SK-N-SH (cell line): ENCODE results near the gene IFT122. TPM values are rescaled to one million over a fixed set of nuclear protein-coding genes. Genes with fewer than 3 reads are reported as not detected.
"Not testable (repeated sequence)": the region's sequence is repeated elsewhere in the genome, so short reads cannot be mapped to it uniquely, and the experiment has no call there.

Experiments used
- CTCF ChIA-PET: fragments of 300-600, 350-600 bp; formaldehyde crosslinking; extraction: SDS; loops from one replicate; lab custom pipeline; 2021; lab: Yijun Ruan, JAX
- POLR2A ChIA-PET: fragments of 350-600 bp; sonication (Branson Sonifier 250); formaldehyde crosslinking; extraction: SDS; loops from one replicate; lab custom pipeline; 2020; ENCODE audit warnings: antibody characterized with exemption, inconsistent platforms; lab: Yijun Ruan, JAX
- DNase-seq: peaks from one replicate; pipeline ENCODE4 v3.0.0; 2012
- H2AFZ ChIP-seq: fragments of 200-600 bp; sonication (generic); 2 replicates; pipeline ENCODE4 v1.8.1; 2016; ENCODE audit warnings: antibody characterized with exemption, mild to moderate bottlenecking, low read depth
- H3F3A ChIP-seq: fragments of 200-600 bp; sonication (generic); replicated peaks from 2 replicates; pipeline ENCODE3; 2016; ENCODE audit warnings: antibody characterized with exemption, mild to moderate bottlenecking; ENCODE audit not compliant: insufficient read depth
- H3K27ac ChIP-seq, 2 experiments: fragments of 200-500 bp in 1 of 2; fragments of 200-600 bp in 1 of 2; sonication (Bioruptor generic) in 1 of 2; sonication (generic), shearing (Covaris generic) in 1 of 2; 2 replicates each; pipeline versions ENCODE4 v1.5.1 to v1.6.1; 2014 to 2016; ENCODE audit warnings: low read depth in 2 of 2, inconsistent platforms in 1 of 2, low read length in 1 of 2, mild to moderate bottlenecking in 1 of 2, mixed read lengths in 1 of 2
- H3K27me3 ChIP-seq: fragments of 200-600 bp; sonication (generic), shearing (Covaris generic); 2 replicates; pipeline ENCODE4 v1.6.1; 2016; ENCODE audit warnings: mixed run types; ENCODE audit not compliant: insufficient read depth
- H3K36me3 ChIP-seq, 2 experiments: fragments of 200-500 bp in 1 of 2; fragments of 200-600 bp in 1 of 2; sonication (Bioruptor generic) in 1 of 2; sonication (generic) in 1 of 2; replicated peaks in 1 of 2; 2 replicates each; pipeline versions ENCODE3 to v1.5.1; 2014 to 2016; ENCODE audit warnings: low read length in 1 of 2, mild to moderate bottlenecking in 1 of 2; ENCODE audit not compliant: insufficient read depth in 2 of 2, control insufficient read depth in 1 of 2
- H3K4me1 ChIP-seq, 2 experiments: fragments of 200-500 bp in 1 of 2; fragments of 200-600 bp in 1 of 2; sonication (Bioruptor generic) in 1 of 2; sonication (generic), shearing (Covaris generic) in 1 of 2; 2 replicates each; pipeline versions ENCODE4 v1.5.1 to v1.6.1; 2014 to 2016; ENCODE audit warnings: low read depth in 1 of 2, low read length in 1 of 2, mixed run types in 1 of 2; ENCODE audit not compliant: insufficient read depth in 2 of 2, control insufficient read depth in 1 of 2
- H3K4me2 ChIP-seq: fragments of 200-600 bp; sonication (generic), shearing (Covaris generic); 2 replicates; pipeline ENCODE4 v1.6.1; 2017; ENCODE audit warnings: mixed run types
- H3K4me3 ChIP-seq, 2 experiments: fragments of 200-500 bp in 1 of 2; fragments of 200-600 bp in 1 of 2; sonication (Bioruptor generic) in 1 of 2; sonication (generic), shearing (Covaris generic) in 1 of 2; 2 replicates each; pipeline versions ENCODE4 v1.5.1 to v1.8.1; 2014 to 2016; ENCODE audit warnings: low read depth in 2 of 2, inconsistent platforms in 1 of 2, low read length in 1 of 2, mild to moderate bottlenecking in 1 of 2, mixed read lengths in 1 of 2, moderate library complexity in 1 of 2
- H3K79me2 ChIP-seq: fragments of 200-600 bp; sonication (generic); 2 replicates; pipeline ENCODE4 v1.8.1; 2017; ENCODE audit warnings: mild to moderate bottlenecking; ENCODE audit not compliant: insufficient read depth
- H3K9ac ChIP-seq: fragments of 200-600 bp; sonication (generic); 2 replicates; pipeline ENCODE4 v1.6.1; 2017; ENCODE audit warnings: mixed run types
- H3K9me2 ChIP-seq: fragments of 200-600 bp; sonication (generic); 2 replicates; pipeline ENCODE4 v1.6.1; 2017; ENCODE audit warnings: mixed run types
- H3K9me3 ChIP-seq: fragments of 200-600 bp; sonication (generic); 2 replicates; pipeline ENCODE4 v1.6.1; 2017; ENCODE audit warnings: mixed run types, mild to moderate bottlenecking, moderate library complexity
- H4K20me1 ChIP-seq: fragments of 200-600 bp; sonication (generic); 2 replicates; pipeline ENCODE4 v1.6.1; 2017; ENCODE audit warnings: mild to moderate bottlenecking, mixed run types; ENCODE audit not compliant: insufficient read depth
- CHD2 ChIP-seq: fragments of 150-350 bp; IDR thresholded peaks from 2 replicates; pipeline ENCODE4 v1.6.1; 2018; ENCODE audit warnings: low read length; ENCODE audit not compliant: partially characterized antibody
- ELF1 ChIP-seq: IDR thresholded peaks from 2 replicates; pipeline ENCODE4 v1.4.0; 2012
- EP300 ChIP-seq, 2 experiments: IDR thresholded peaks; 2 replicates each; pipeline versions ENCODE4 v1.4.0 to v1.6.1; 2012; ENCODE audit warnings: borderline replicate concordance in 1 of 2, low read depth in 1 of 2, low read length in 1 of 2
- EZH2phosphoT487 ChIP-seq: fragments of 200-600 bp; sonication (generic); IDR thresholded peaks from 2 replicates; pipeline ENCODE4 v1.6.1; 2017; ENCODE audit warnings: low read depth, mixed run types, mild to moderate bottlenecking, antibody characterized with exemption, moderate library complexity, borderline replicate concordance
- GATA2 ChIP-seq: sonication (generic); formaldehyde crosslinking; IDR thresholded peaks from 2 replicates; pipeline ENCODE4 v1.5.0; 2020; ENCODE audit warnings: mild to moderate bottlenecking, missing genetic modification reagents
- MEF2A ChIP-seq: IDR thresholded peaks from 2 replicates; pipeline ENCODE4 v1.4.0; 2012; ENCODE audit warnings: low read depth, borderline replicate concordance
- MXI1 ChIP-seq: IDR thresholded peaks from 2 replicates; pipeline ENCODE4 v1.6.1; 2012; ENCODE audit warnings: mild to moderate bottlenecking, low read depth, low read length, improper control_type of control experiment
- NFIC ChIP-seq: IDR thresholded peaks from 2 replicates; pipeline ENCODE4 v1.4.0; 2012; ENCODE audit warnings: borderline replicate concordance
- NRF1 ChIP-seq: IDR thresholded peaks from 2 replicates; pipeline ENCODE4 v1.6.1; 2012; ENCODE audit warnings: low read depth, mild to moderate bottlenecking, low read length
- POLR2AphosphoS5 ChIP-seq: IDR thresholded peaks from 2 replicates; pipeline ENCODE4 v1.6.1; 2012; ENCODE audit warnings: low read depth, low read length
- RAD21 ChIP-seq: IDR thresholded peaks from 2 replicates; pipeline ENCODE4 v1.6.1; 2012; ENCODE audit warnings: mild to moderate bottlenecking, low read length
- SMC3 ChIP-seq: IDR thresholded peaks from 2 replicates; pipeline ENCODE4 v1.6.1; 2012; ENCODE audit warnings: low read depth, low read length, improper control_type of control experiment
- TCF12 ChIP-seq: IDR thresholded peaks from 2 replicates; pipeline ENCODE4 v1.4.0; 2012
- TEAD4 ChIP-seq: IDR thresholded peaks from 2 replicates; pipeline ENCODE4 v1.4.0; 2012; ENCODE audit warnings: mild to moderate bottlenecking, borderline replicate concordance; ENCODE audit not compliant: insufficient read depth
- YY1 ChIP-seq: IDR thresholded peaks from 2 replicates; pipeline ENCODE4 v1.4.0; 2012; ENCODE audit warnings: low read depth, mild to moderate bottlenecking
- WGBS: methylation state at CpG from one replicate; pipeline ENCODE4 v1.1.6; 2017; ENCODE audit warnings: low lambda C conversion rate; 5-methylcytosine and 5-hydroxymethylcytosine counted together
- polyA plus RNA-seq, 3 experiments: library from polyadenylated mRNA; depleted of rRNA; stranded (reverse); fragments of >200 nt; gene quantifications; 2 replicates each; pipeline ENCODE4 v1.2.3, GENCODE V29; 2012
- TF ChIP-seq, protein P1 (sequence below): IDR thresholded peaks from 2 replicates; pipeline ENCODE4 v1.4.0; 2012; ENCODE audit warnings: low read depth, borderline replicate concordance
- TF ChIP-seq, protein P2 (sequence below): fragments of 150-350 bp; IDR thresholded peaks from 2 replicates; pipeline ENCODE4 v1.6.1; 2016; ENCODE audit warnings: mild to moderate bottlenecking, low read depth, low read length
- TF ChIP-seq, protein P3 (sequence below): fragments of 200-600 bp; sonication (generic); IDR thresholded peaks from 2 replicates; pipeline ENCODE4 v1.6.1; 2017; ENCODE audit warnings: antibody characterized with exemption, mild to moderate bottlenecking, moderate library complexity
- TF ChIP-seq, protein P4 (sequence below): IDR thresholded peaks from 2 replicates; pipeline ENCODE4 v1.6.1; 2012; ENCODE audit warnings: mild to moderate bottlenecking, low read depth, low read length, moderate library complexity

IFT122 gene
- polyA plus RNA-seq, 1 of the 3 experiments (the other 2 are of a cell fraction) = 20.1 TPM

DNA sequence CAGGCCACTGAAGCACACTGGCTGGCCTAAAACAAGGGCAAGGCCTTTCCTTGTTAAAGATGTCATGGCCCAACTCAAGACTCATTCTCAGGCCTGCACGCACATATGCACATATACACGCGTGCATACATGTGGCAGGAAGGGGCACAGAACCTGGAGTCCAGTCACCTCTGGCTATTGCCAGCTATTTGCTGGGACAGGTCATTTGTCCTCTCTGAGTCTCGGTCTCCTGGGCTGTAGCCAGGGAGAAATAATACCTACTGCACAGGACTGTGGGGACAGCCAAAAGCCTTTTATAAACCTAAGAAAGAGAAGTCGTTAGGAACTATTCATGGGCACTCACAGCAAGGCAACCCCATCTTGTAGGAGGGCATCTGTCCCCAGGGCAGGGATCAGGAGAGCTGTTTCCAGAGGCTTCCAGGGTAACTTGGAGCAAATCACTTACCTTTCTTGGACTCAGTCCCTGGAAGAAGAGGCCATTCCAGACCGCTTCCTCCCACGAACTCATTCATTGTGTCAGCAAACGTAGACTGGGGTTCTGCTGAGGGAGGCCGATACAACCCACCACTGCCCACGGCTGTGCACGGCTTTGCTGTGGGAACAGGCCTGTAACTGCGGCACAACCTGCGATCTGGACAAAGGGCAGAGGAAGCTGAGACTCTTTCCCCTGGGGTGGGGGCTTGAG, 47.3 kb downstream of the IFT122 start:
- Histone ChIP-seq H3F3A (no peaks in the 10 kb centered on the region), H2AFZ (no peak overlapping the region), H3K4me1 (no peaks in the 10 kb centered on the region; a peak in 1 of 4 replicates), H3K4me2 (no peak overlapping the region), H3K4me3 (no peak overlapping the region), H3K9me3 (no peaks in the 10 kb centered on the region), H3K9ac (no peak overlapping the region), H3K79me2 (no peaks in the 10 kb centered on the region), H4K20me1 (no peaks in the 10 kb centered on the region), H3K27ac (no peak overlapping the region; a peak in 1 of 4 replicates), H3K9me2 (no peaks in the 10 kb centered on the region), H3K27me3 (no peaks in the 10 kb centered on the region), H3K36me3 (peaks cover 0 to 23% of the 10 kb centered on the region in 2 experiments)
- POLR2A ChIA-PET = no interaction called here
- no peak for DNase-seq
- TF ChIP-seq SMC3 (no peak), TCF12 (no peak), POLR2AphosphoS5 (no peak), ELF1 (no peak), EZH2phosphoT487 (no peak), RAD21 (no peak), CHD2 (no peak), NFIC (no peak), MEF2A (no peak), YY1 (no peak), MXI1 (no peak), TEAD4 (no peak), EP300 (IDR thresholded peaks at IDR 0.05; ENCODE audit: borderline replicate concordance in 1 of 2, low read depth in 1 of 2, low read length in 1 of 2) (no peak), GATA2 (CRISPR knock-in tag) (no peak), NRF1 (no peak)
- TF ChIP-seq, protein P1, sequence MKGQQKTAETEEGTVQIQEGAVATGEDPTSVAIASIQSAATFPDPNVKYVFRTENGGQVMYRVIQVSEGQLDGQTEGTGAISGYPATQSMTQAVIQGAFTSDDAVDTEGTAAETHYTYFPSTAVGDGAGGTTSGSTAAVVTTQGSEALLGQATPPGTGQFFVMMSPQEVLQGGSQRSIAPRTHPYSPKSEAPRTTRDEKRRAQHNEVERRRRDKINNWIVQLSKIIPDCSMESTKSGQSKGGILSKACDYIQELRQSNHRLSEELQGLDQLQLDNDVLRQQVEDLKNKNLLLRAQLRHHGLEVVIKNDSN = no peak
- TF ChIP-seq, protein P2, sequence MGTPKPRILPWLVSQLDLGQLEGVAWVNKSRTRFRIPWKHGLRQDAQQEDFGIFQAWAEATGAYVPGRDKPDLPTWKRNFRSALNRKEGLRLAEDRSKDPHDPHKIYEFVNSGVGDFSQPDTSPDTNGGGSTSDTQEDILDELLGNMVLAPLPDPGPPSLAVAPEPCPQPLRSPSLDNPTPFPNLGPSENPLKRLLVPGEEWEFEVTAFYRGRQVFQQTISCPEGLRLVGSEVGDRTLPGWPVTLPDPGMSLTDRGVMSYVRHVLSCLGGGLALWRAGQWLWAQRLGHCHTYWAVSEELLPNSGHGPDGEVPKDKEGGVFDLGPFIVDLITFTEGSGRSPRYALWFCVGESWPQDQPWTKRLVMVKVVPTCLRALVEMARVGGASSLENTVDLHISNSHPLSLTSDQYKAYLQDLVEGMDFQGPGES = no peak
- TF ChIP-seq, protein P3, sequence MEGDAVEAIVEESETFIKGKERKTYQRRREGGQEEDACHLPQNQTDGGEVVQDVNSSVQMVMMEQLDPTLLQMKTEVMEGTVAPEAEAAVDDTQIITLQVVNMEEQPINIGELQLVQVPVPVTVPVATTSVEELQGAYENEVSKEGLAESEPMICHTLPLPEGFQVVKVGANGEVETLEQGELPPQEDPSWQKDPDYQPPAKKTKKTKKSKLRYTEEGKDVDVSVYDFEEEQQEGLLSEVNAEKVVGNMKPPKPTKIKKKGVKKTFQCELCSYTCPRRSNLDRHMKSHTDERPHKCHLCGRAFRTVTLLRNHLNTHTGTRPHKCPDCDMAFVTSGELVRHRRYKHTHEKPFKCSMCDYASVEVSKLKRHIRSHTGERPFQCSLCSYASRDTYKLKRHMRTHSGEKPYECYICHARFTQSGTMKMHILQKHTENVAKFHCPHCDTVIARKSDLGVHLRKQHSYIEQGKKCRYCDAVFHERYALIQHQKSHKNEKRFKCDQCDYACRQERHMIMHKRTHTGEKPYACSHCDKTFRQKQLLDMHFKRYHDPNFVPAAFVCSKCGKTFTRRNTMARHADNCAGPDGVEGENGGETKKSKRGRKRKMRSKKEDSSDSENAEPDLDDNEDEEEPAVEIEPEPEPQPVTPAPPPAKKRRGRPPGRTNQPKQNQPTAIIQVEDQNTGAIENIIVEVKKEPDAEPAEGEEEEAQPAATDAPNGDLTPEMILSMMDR = no peak
- TF ChIP-seq, protein P4, sequence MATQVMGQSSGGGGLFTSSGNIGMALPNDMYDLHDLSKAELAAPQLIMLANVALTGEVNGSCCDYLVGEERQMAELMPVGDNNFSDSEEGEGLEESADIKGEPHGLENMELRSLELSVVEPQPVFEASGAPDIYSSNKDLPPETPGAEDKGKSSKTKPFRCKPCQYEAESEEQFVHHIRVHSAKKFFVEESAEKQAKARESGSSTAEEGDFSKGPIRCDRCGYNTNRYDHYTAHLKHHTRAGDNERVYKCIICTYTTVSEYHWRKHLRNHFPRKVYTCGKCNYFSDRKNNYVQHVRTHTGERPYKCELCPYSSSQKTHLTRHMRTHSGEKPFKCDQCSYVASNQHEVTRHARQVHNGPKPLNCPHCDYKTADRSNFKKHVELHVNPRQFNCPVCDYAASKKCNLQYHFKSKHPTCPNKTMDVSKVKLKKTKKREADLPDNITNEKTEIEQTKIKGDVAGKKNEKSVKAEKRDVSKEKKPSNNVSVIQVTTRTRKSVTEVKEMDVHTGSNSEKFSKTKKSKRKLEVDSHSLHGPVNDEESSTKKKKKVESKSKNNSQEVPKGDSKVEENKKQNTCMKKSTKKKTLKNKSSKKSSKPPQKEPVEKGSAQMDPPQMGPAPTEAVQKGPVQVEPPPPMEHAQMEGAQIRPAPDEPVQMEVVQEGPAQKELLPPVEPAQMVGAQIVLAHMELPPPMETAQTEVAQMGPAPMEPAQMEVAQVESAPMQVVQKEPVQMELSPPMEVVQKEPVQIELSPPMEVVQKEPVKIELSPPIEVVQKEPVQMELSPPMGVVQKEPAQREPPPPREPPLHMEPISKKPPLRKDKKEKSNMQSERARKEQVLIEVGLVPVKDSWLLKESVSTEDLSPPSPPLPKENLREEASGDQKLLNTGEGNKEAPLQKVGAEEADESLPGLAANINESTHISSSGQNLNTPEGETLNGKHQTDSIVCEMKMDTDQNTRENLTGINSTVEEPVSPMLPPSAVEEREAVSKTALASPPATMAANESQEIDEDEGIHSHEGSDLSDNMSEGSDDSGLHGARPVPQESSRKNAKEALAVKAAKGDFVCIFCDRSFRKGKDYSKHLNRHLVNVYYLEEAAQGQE = no peak
- WGBS = 93% methylated on average over 12 of the region's 13 CpGs
- CTCF ChIA-PET = interaction anchor here (0.7 to 1.8 kb wide), 4 partner anchors 122 to 342 kb away, joined by 3 to 6 read pairs (median 4); no protein-coding TSS in a partner anchor

DNA sequence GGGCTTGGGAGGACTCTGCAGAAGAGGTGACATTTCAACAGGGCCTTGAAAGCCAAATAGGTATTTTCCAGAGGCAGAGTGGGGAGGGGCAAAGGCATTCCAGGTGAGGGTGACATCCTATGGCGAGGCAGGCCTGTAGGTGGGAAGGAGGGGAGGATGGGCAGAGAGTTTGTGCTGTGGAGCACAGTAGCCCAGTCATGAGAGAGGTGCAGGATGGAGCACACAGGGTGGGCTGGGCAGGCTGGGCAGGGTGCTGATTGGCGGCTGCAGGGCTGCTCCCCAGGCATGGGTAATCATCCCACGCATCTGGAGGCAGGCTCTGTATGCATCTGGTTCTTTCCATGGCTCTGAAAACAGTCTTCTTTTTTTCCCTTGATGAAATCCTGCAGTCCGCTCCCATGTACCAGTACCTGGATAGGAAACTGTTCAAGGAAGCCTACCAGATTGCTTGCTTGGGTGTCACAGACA, 47.9 kb downstream of the IFT122 start:
- H3K4me1 ChIP-seq, H3K9ac ChIP-seq, H2AFZ ChIP-seq, DNase-seq, H3K79me2 ChIP-seq, H3K27me3 ChIP-seq, H3K4me3 ChIP-seq, H3F3A ChIP-seq, H3K4me2 ChIP-seq, POLR2A ChIA-PET, H3K27ac ChIP-seq, H3K9me3 ChIP-seq, H4K20me1 ChIP-seq, H3K9me2 ChIP-seq: not testable (repeated sequence)
- 92% methylated on average over 4 of the region's 4 CpGs for WGBS
- peaks cover 0 to 20% of the 10 kb centered on the region in 2 experiments for H3K36me3 ChIP-seq
- CTCF ChIA-PET = interaction anchor here (1.8 kb wide), 1 partner anchor 337 kb away, joined by 5 read pairs; no protein-coding TSS in a partner anchor
